Suprapubic skin (tissue), 4 donors: Measurements from ENCODE around the gene TLR3. TPM values are rescaled to one million over a fixed set of nuclear protein-coding genes. Genes with fewer than 3 reads are reported as not detected.
A peak's percentile ranks its signal among the peaks of the same experiment; 100 is the strongest.

Source experiments
- DNase-seq, 2 donors: peaks; one replicate each; pipeline ENCODE4 v3.0.0-alpha.2; 2019; ENCODE audit warnings: low spot score in 2 of 2
- H3K27ac ChIP-seq: fragments of 200-600 bp; sonication (generic); one replicate; pipeline ENCODE4 v1.5.1; 2019
- H3K27me3 ChIP-seq: fragments of 200-600 bp; sonication (generic); one replicate; pipeline ENCODE4 v1.5.1; 2019
- H3K36me3 ChIP-seq: fragments of 200-600 bp; sonication (generic); one replicate; pipeline ENCODE4 v1.5.1; 2019
- H3K4me1 ChIP-seq: fragments of 200-600 bp; sonication (generic); one replicate; pipeline ENCODE4 v1.5.1; 2019
- H3K4me3 ChIP-seq: fragments of 200-600 bp; sonication (generic); one replicate; pipeline ENCODE4 v1.5.1; 2019; ENCODE audit warnings: mild to moderate bottlenecking
- H3K9me3 ChIP-seq: fragments of 200-600 bp; sonication (generic); one replicate; pipeline ENCODE4 v1.5.1; 2019
- EP300 ChIP-seq: sonication (generic); formaldehyde crosslinking; IDR thresholded peaks from one replicate; pipeline ENCODE4 v1.6.1; 2017; ENCODE audit warnings: antibody characterized with exemption
- POLR2A ChIP-seq, 2 donors: fragments of 450-650 bp; IDR thresholded peaks; one replicate each; pipeline ENCODE4 v1.6.1; 2017; ENCODE audit warnings: antibody characterized with exemption in 2 of 2, mild to moderate bottlenecking in 2 of 2, moderate library complexity in 2 of 2
- POLR2AphosphoS5 ChIP-seq, 3 donors: sonication (generic); formaldehyde crosslinking; IDR thresholded peaks; one replicate each; pipeline ENCODE4 v1.6.1; 2017; ENCODE audit warnings: antibody characterized with exemption in 3 of 3
- WGBS: methylation state at CpG from one replicate; pipeline ENCODE4 v1.1.5; 2018; 5-methylcytosine and 5-hydroxymethylcytosine counted together
- total RNA-seq, 4 donors: library from RNA; depleted of rRNA; stranded (reverse); fragments of >200 nt; gene quantifications; one replicate each; pipeline ENCODE4 v1.1.0, GENCODE V29; 2016
- TF ChIP-seq, protein P1 (sequence below), 2 donors: fragments of 200-600 bp in 1 of 2; fragments of 450-650 bp in 1 of 2; sonication (generic) in 1 of 2; IDR thresholded peaks; one replicate each; pipeline ENCODE4 v1.5.1; 2016 to 2019; ENCODE audit warnings: antibody characterized with exemption in 2 of 2, mild to moderate bottlenecking in 1 of 2, moderate library complexity in 1 of 2

TLR3 gene
- total RNA-seq, 4 donors from 2014 or later, result 3.1 to 6.1 (median 4.4) TPM

DNA sequence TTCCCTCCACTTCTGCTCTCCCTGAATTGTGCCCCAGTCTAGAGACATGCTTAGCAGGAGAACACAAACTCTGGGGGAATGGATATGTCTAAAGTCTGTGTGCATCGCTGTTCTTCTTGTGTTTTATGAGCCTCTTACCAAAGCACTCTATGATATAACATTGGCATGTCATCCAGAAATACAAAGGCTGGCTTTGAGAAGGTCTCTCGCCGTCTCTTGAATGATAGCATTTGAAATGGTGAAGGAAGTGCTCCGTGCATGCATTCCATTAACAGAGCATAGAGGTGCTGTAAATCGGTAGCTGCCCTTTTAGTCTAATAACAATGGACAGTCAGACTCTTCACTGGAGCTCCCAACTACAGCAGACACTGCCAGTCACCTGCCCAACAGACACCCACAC lies 28.4 kb downstream of the TLR3 start:
- no peak for DNase-seq
- H3K4me1 ChIP-seq, result no peaks in the 10 kb centered on the region
- no peak for TF ChIP-seq POLR2A (IDR thresholded peaks at IDR 0.05)
- no peak for TF ChIP-seq EP300
- TF ChIP-seq, protein P1, sequence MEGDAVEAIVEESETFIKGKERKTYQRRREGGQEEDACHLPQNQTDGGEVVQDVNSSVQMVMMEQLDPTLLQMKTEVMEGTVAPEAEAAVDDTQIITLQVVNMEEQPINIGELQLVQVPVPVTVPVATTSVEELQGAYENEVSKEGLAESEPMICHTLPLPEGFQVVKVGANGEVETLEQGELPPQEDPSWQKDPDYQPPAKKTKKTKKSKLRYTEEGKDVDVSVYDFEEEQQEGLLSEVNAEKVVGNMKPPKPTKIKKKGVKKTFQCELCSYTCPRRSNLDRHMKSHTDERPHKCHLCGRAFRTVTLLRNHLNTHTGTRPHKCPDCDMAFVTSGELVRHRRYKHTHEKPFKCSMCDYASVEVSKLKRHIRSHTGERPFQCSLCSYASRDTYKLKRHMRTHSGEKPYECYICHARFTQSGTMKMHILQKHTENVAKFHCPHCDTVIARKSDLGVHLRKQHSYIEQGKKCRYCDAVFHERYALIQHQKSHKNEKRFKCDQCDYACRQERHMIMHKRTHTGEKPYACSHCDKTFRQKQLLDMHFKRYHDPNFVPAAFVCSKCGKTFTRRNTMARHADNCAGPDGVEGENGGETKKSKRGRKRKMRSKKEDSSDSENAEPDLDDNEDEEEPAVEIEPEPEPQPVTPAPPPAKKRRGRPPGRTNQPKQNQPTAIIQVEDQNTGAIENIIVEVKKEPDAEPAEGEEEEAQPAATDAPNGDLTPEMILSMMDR (IDR thresholded peaks at IDR 0.05), result no peak
- TF ChIP-seq POLR2AphosphoS5 (IDR thresholded peaks at IDR 0.05), result no peak
- no peak overlapping the region for H3K4me3 ChIP-seq
- no peaks in the 10 kb centered on the region for H3K9me3 ChIP-seq
- no peak overlapping the region for H3K27ac ChIP-seq
- whole genome bisulfite sequencing, result 69% methylated on average over 5 of the region's 5 CpGs
- H3K36me3 ChIP-seq, result no peaks in the 10 kb centered on the region
- H3K27me3 ChIP-seq, result no peaks in the 10 kb centered on the region

DNA sequence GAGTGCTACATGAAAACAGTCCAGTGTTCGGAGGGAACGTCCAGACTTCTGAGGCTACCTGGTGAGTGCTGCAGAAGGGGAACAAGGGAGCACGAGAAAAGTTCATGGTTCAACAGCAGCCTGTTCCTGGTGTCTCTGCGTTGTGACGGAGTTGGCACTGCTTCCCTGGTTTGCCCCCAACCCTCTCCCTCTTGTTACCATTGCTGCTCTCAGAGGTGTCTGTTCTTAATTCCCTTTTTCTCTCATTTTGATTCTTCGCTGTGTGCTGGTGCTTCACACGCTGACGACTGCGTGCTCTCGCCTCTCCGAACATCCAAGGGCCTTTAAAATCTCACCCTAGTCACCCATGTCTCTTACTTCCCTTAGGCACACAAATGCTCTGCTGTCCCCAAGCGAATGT lies 34.0 kb downstream of the TLR3 start:
- TF ChIP-seq EP300 (no peak), POLR2A (IDR thresholded peaks at IDR 0.05) (no peak), POLR2AphosphoS5 (IDR thresholded peaks at IDR 0.05) (no peak)
- TF ChIP-seq, protein P1 (IDR thresholded peaks at IDR 0.05), result no peak
- H3K36me3 ChIP-seq, result no peaks in the 10 kb centered on the region
- no peak overlapping the region for H3K27ac ChIP-seq
- DNase-seq, result no peak
- peaks cover 8% of the 10 kb centered on the region for H3K27me3 ChIP-seq
- no peak overlapping the region for H3K4me3 ChIP-seq
- H3K4me1 ChIP-seq, result peaks cover 16% of the 10 kb centered on the region
- 94% methylated on average over 12 of the region's 12 CpGs for WGBS
- no peaks in the 10 kb centered on the region for H3K9me3 ChIP-seq

GRCh38 chr4:186104114-186104889 lies 35.3 kb downstream of the TLR3 start, which contains the start of gene FAM149A:
FAM149A (plus strand) TSS chr4:186104704.
- DNase-seq, result no peak
- H3K27ac ChIP-seq, result no peak within 1 kb of the TSS
- TF ChIP-seq POLR2A (IDR thresholded peaks at IDR 0.05) (no peak), POLR2AphosphoS5 (IDR thresholded peaks at IDR 0.05) (no peak), EP300 (no peak)
- TF ChIP-seq, protein P1 (IDR thresholded peaks at IDR 0.05), result no peak

GRCh38 chr4:186104890-186105646 lies 36.1 kb downstream of the TLR3 start:
- WGBS, result 0% methylated on average over 15 of the region's 83 CpGs
- TF ChIP-seq, protein P1 (IDR thresholded peaks at IDR 0.05), result no peak
- TF ChIP-seq POLR2A (IDR thresholded peaks at IDR 0.05) (no peak), EP300 (no peak)
- Histone ChIP-seq H3K4me1 (peaks cover 16% of the 10 kb centered on the region), H3K27me3 (peaks cover 8% of the 10 kb centered on the region), H3K27ac (no peak overlapping the region), H3K9me3 (no peaks in the 10 kb centered on the region), H3K36me3 (no peaks in the 10 kb centered on the region), H3K4me3 (peak overlapping the region; percentile 65)
- DNase-seq, result no peak

More at GRCh38 chr4:186104114-186104889, 35.3 kb downstream of the TLR3 start, which contains the start of gene FAM149A:
- WGBS, result 56% methylated on average over 13 of the region's 57 CpGs
- Histone ChIP-seq H3K4me1 (peaks cover 16% of the 10 kb centered on the region), H3K27me3 (peaks cover 8% of the 10 kb centered on the region), H3K4me3 (peak within 1 kb of the TSS; percentile 65), H3K9me3 (no peaks in the 10 kb centered on the region), H3K36me3 (no peaks in the 10 kb centered on the region)
